IMR-90 (cell line): ENCODE measurements around the gene SPI1.

Source experiments
- BHLHE40 ChIP-seq: fragments of 150-350 bp; IDR thresholded peaks from 2 replicates; pipeline ENCODE4 v1.6.1; 2016; ENCODE audit warnings: mild to moderate bottlenecking, low read depth, low read length
- CEBPB ChIP-seq: IDR thresholded peaks from 2 replicates; pipeline ENCODE4 v1.6.1; 2012; ENCODE audit warnings: low read depth, low read length, improper control_type of control experiment
- CHD1 ChIP-seq: IDR thresholded peaks from 2 replicates; pipeline ENCODE4 v1.6.1; 2012; ENCODE audit warnings: low read depth, low read length, improper control_type of control experiment
- CTCF ChIP-seq: conservative IDR thresholded peaks from 2 replicates; pipeline ENCODE4 v1.5.1; 2012; ENCODE audit warnings: mild to moderate bottlenecking, low read depth, low read length, improper control_type of control experiment
- ELK1 ChIP-seq: fragments of 150-350 bp; IDR thresholded peaks from 2 replicates; pipeline ENCODE4 v1.6.1; 2016; ENCODE audit warnings: low read depth, mild to moderate bottlenecking, low read length, moderate library complexity, borderline replicate concordance
- FOS ChIP-seq: fragments of 150-350 bp; IDR thresholded peaks from 2 replicates; pipeline ENCODE4 v1.6.1; 2016; ENCODE audit warnings: low read depth, low read length
- MAFK ChIP-seq: IDR thresholded peaks from 2 replicates; pipeline ENCODE4 v1.6.1; 2012; ENCODE audit warnings: low read depth, low read length, improper control_type of control experiment
- MAZ ChIP-seq: IDR thresholded peaks from 2 replicates; pipeline ENCODE4 v1.6.1; 2012; ENCODE audit warnings: low read depth, mild to moderate bottlenecking, low read length, improper control_type of control experiment, moderate library complexity, borderline replicate concordance
- MXI1 ChIP-seq: IDR thresholded peaks from 2 replicates; pipeline ENCODE4 v1.6.1; 2012; ENCODE audit warnings: low read depth, mild to moderate bottlenecking, low read length, moderate library complexity, borderline replicate concordance
- POLR2A ChIP-seq: IDR thresholded peaks from 2 replicates; pipeline ENCODE4 v1.6.1; 2012; ENCODE audit warnings: mild to moderate bottlenecking, low read depth, low read length
- RAD21 ChIP-seq: IDR thresholded peaks from 2 replicates; pipeline ENCODE4 v1.6.1; 2012; ENCODE audit warnings: low read length, improper control_type of control experiment
- USF2 ChIP-seq: fragments of 150-350 bp; IDR thresholded peaks from 2 replicates; pipeline ENCODE4 v1.6.1; 2017; ENCODE audit warnings: mild to moderate bottlenecking, antibody characterized with exemption, low read length, low read depth

- no peak for TF ChIP-seq CTCF
- no peak for TF ChIP-seq MAZ
- TF ChIP-seq POLR2A, result no peak
- TF ChIP-seq ELK1, result no peak
- no peak for TF ChIP-seq CEBPB
- no peak for TF ChIP-seq FOS
- no peak for TF ChIP-seq MXI1
- no peak for TF ChIP-seq RAD21
- TF ChIP-seq USF2, result no peak
- TF ChIP-seq CHD1, result no peak
- no peak for TF ChIP-seq BHLHE40
- TF ChIP-seq MAFK, result no peak
Measured at GRCh38 chr11:47328449-47329390, 49.6 kb downstream of the SPI1 start.
